ENCODE measurements around the gene WDFY2.

Gene WDFY2

DNA sequence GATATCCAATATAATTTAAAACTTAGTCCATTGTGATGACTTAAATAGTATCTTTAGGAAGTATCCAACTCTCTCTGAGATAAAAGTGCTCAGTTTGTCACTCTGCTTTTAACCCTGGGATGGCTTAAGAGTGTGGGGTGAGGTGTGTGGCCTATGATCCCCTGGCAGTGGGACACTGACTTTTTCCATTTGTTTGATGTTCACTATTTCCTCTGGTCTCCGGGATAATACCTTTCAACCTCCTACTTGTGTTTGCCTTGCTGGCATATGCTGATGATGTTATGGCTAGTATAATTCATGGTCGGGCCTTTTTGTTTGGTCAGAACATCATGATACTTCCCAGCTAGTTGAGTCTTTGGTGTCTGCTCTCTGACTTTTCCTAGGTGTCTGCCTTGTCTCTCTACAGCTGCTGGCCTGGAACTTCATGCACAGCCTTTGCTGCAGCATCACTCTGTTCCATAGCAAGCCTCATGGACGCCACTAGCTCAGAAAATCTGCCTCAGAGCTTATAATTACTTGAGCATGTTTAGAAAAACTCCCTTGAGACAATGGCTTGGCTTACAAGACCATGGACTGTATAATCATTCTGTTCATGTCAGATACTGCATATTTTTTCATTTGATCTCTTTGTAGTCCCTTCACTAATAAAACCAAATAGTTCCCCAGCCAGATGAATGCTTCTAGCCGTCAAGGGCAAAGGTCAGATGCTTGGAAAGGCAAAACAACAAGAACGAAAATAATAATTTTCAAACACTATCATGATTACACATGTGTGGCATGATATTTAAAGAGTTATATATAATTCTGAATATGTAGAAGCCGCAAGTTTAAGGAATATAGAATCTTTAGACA, 75.2 kb downstream of the WDFY2 start:
- DNase-seq (ENCODE audit: extremely low read depth in 1 of 2, low read depth in 1 of 2), result no peak

GRCh38 chr13:51660813-51661212, 76.6 kb downstream of the WDFY2 start:
- no peak for DNase-seq (ENCODE audit: extremely low read depth in 1 of 2, low read depth in 1 of 2)

DNA sequence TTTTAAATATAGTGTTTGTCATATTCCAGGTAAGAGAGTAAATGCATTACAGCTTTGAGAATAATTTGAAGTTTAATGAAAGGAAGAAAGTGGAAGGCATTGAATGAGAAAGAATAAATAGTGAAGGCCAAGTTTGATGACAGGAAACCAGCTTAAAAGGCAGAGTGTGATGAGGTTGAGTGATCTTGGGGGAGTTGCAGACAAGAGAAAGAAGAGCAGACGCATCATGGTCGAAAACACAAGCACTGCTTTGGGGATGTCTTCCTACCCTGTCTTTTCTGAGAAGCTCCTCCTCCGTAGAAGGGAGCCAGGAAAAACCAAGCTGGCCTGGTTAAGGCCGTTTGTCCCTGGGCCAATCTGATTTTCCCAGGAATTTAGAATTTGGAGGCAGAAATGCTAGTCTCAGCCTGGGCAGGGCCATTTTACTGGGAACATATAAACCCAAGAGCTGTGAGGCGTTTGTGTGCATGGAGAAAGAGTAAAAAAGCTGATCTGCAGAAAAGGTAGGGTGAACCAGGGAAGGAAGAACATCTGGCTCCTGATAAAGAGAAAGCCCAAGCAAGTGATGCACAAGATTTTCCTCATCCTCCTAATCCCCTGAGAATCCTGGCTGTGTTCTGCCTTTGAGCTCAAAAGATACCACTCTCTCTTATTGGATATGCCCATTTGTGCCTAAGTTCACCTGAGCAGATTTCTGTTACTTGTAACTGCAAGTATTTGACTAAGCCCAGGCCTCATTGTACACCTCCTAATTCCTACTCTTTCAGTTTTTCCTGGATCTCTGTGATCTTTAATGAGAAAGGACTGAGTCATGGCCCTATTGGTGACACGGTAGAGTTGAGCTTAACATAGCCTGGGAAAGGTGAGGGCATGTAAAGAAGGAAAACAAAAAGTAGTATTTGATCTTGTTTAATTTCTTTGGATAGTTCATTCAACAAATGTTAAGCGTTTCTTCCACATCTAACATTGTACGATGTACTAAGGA, 80.0 kb downstream of the WDFY2 start:
- no peak for DNase-seq (ENCODE audit: extremely low read depth in 1 of 2, low read depth in 1 of 2)

GRCh38 chr13:51665456-51665855, 81.2 kb downstream of the WDFY2 start:
- no peak for DNase-seq (ENCODE audit: extremely low read depth in 1 of 2, low read depth in 1 of 2)

DNA sequence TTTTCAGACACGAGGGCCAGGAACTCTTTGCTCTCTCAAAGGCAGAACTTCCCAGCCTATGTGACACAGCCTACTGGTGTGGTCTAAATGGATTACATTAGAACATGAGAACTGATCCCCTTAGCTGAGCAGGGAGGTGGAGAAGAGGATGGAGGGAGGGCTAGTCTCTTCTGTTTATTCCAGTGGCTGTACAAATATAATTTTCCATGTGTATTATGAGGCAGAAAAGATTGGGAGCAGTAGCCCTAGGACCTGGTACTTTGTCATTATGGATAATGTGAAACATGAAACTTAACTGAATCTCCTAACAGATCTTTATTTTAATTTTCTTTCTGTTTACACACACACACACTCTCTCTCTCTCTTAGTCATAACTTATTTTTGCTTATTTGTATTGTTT, 82.1 kb downstream of the WDFY2 start:
- DNase-seq (ENCODE audit: extremely low read depth in 1 of 2, low read depth in 1 of 2), result no peak

GRCh38 chr13:51666839-51667238, 82.6 kb downstream of the WDFY2 start:
- DNase-seq (ENCODE audit: extremely low read depth in 1 of 2, low read depth in 1 of 2), result no peak

GRCh38 chr13:51668580-51669195, 84.4 kb downstream of the WDFY2 start:
- no peak for DNase-seq (ENCODE audit: extremely low read depth in 1 of 2, low read depth in 1 of 2)

DNA sequence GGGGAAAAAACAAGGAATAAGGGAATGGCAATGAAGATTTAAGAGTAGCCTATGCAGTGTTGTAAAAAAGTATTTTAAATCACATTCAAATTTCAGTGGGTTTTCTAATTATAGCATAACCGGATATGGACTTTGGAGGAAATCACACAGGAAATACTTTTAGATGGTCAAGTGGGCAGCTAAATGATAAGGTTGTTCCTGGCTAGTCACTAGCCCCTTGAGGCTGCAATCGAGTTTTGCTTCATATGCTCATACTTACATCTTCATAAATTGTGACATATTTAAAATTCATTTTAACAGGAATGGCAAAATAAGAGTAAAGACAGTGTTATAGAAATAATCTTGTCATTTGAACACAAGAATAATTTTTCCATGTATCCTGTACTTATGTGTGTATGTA, 88.9 kb downstream of the WDFY2 start:
- no peak for DNase-seq (ENCODE audit: extremely low read depth in 1 of 2, low read depth in 1 of 2)

- DNase-seq (ENCODE audit: extremely low read depth in 1 of 2, low read depth in 1 of 2), result no peak
Observed at GRCh38 chr13:51674276-51674675, 90.0 kb downstream of the WDFY2 start.

DNA sequence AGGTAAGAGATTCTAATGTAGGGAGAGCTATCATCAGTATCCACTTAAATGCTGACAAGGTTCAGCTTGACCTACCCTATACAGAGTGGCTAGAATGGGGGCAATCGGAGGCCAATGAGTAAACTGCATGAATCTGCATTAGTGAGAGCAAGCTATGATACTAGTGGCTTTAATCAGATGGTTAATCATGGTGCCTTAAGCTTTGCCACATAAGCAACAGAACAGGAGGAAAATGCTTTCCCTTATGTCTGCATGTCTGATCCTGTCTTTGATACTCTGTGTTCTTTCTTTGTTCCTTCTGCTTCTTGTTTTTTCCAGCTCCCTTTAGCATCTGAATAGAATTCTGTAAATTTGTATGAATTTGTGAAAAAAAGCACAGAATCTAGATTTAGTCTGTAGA, 91.1 kb downstream of the WDFY2 start:
- no peak for DNase-seq (ENCODE audit: extremely low read depth in 1 of 2, low read depth in 1 of 2)

DNA sequence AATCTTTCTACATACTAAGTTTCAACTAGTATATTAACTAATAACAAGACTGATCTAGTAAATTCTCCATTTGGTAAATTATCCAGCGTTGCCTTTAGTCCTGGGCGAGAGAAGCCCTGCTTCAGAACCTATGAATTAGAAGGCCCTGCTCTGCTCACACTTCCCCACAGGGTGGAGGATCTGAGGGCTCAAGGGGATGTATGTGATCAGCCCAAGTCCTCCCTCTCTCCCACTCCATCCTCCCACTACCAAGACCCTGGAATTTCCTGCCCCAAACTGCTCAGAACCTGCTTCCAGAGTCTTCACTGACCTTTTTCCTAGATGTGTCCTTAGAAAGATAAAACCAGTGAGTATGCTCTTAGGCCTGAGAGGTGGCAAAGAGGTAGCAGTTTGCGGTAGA, 91.6 kb downstream of the WDFY2 start:
- no peak for DNase-seq (ENCODE audit: extremely low read depth in 1 of 2, low read depth in 1 of 2)

- no peak for DNase-seq (ENCODE audit: extremely low read depth in 1 of 2, low read depth in 1 of 2)
Observed at GRCh38 chr13:51676739-51677138, 92.5 kb downstream of the WDFY2 start.

DNA sequence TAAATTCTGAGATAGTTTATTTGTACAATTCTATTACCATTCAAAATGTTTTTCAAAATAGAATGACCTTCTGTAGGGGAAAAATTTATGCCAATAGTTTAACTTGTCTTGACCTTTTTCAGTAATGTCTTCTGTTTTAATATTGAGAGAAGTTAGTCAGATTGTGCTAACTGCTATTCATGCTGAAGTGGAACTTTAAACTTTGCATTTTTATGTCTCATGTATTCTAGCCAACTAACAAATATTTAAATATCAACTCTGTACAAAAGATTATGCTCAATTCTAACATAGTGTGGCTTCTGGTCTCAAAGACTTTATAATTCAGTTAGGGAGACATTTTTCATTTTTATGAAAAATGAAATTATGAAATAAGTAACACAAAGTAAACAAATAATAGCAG, 94.2 kb downstream of the WDFY2 start:
- no peak for DNase-seq (ENCODE audit: extremely low read depth in 1 of 2, low read depth in 1 of 2)

- no peak for DNase-seq (ENCODE audit: extremely low read depth in 1 of 2, low read depth in 1 of 2)
Observed at GRCh38 chr13:51679616-51680015, 95.4 kb downstream of the WDFY2 start.

- DNase-seq (ENCODE audit: extremely low read depth in 1 of 2, low read depth in 1 of 2), result no peak
Observed at GRCh38 chr13:51681037-51681678, 96.9 kb downstream of the WDFY2 start.

DNA sequence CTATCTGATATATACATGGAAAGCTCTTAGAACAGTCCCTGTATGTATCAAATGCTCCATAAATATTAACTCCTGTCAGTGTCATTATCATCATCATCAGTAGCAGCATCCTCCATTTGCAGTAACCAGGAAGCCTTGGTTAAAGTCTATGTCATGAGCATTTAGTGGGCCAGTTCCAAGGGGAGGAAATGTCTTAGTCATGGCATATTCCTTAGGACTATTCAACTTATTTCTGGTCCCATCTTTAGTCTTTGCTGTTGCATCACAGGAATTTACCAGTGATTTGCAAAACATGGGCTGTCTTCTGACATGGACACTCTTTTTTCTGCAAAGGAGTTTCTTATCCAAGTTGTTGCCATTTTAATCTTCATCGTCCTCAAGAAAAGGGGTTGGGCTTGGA, 98.4 kb downstream of the WDFY2 start:
- DNase-seq (ENCODE audit: extremely low read depth in 1 of 2, low read depth in 1 of 2), result no peak

DNA sequence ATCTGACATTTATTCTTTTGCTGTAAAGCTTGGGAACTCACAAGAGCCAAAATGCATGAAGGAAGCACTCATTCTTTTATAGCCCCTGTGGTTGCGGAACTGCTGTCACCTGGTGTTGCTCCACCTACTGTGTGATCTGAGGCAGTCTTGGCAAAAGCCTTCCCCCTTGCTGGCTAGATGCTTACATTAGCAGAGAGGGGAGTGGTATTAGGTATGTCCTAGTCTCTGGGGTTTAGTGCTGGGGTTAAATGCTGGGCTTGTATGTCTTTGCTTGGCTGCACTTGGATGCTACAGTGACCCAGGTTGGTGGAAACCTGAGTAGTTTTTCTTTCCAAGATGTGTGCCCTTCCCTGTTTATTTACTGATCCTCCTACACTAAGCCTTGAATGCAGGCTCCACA, 99.3 kb downstream of the WDFY2 start:
- DNase-seq (ENCODE audit: extremely low read depth in 1 of 2, low read depth in 1 of 2), result no peak

GRCh38 chr13:51684076-51684475, 99.8 kb downstream of the WDFY2 start:
- no peak for DNase-seq (ENCODE audit: extremely low read depth in 1 of 2, low read depth in 1 of 2)

DNA sequence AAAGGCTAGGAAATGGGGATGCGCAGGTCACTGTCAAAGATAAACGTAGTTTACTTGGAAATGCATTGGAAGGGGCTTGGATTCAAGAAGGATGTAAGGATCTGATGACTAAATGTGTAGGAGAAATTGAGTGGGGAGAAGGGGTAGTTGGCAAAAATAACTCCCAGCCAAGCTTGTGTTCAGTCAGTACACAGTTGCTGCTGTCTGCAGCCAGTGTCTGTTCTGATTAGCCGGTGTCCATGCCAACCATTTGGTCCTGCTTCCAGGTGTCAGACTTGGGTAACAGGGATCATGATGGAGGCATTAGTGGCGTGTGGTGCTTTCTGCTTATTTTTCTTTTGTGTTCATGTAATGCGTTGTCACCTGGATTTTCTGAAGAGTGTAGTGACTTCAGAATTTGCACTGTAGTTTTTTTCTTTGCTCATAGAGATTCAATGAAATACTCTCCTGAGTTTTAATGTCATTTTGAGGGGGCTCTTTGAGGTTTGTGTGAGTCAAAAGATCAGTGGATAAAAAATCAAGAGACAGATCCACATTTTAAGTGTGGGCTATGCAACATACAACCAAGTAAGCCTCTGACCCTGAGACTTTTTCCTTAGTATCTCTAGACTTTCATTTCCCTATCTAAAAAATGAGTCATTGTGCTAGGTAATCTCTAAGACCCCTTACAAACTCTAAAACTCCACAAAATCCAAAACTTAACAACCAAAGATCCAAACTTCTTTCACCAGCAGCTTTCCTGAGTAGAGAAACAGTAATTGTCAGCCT, 103.9 kb downstream of the WDFY2 start:
- DNase-seq (ENCODE audit: extremely low read depth in 1 of 2, low read depth in 1 of 2), result no peak
